ENCODE measurements around the gene ZNF697. TPM values are rescaled to one million over a fixed set of nuclear protein-coding genes. Genes with fewer than 3 reads are reported as not detected.

ZNF697 gene
- total and polyA plus RNA-seq, 9 of the 15 experiments (the other 6 are each of a cell fraction or from before 2014, with no cell fraction given) = 2.1 to 13.6 (median 8.3) TPM

- intact Hi-C loops (cut with micrococcal nuclease) = no loop called here
- ChIA-PET CTCF (ENCODE audit: low intra/inter-chr PET ratio) (no interaction called here), POLR2A (interaction anchor here (0.9 to 1.3 kb wide), 2 partner anchors 12 to 46 kb away, joined by 3 read pairs; no protein-coding TSS in a partner anchor)
- Histone ChIP-seq H2AFZ (ENCODE audit: low read depth, low read length) (no peak overlapping the region), H3K27ac (ENCODE audit: extremely low read depth, low read depth, low read length) (no peak overlapping the region), H3K36me3 (ENCODE audit: control insufficient read depth, insufficient read depth, low read length) (no peaks in the 10 kb centered on the region), H3K9ac (ENCODE audit: insufficient read depth in 1 of 2, low read depth in 2 of 2, low read length in 2 of 2) (no peak overlapping the region), H3K9me3 (replicated peaks; ENCODE audit: control insufficient read depth, insufficient read depth, low read depth, low read length) (no peaks in the 10 kb centered on the region), H3K4me1 (replicated peaks in 1 of 2; ENCODE audit: control insufficient read depth in 2 of 2, insufficient read depth in 2 of 2, low read length in 2 of 2) (peaks cover 0 to 7% of the 10 kb centered on the region in 2 experiments; a peak in 3 of 5 replicates), H3K4me2 (ENCODE audit: insufficient read depth, low read length) (no peak overlapping the region), H3K9me1 (ENCODE audit: control insufficient read depth, insufficient read depth, low read length) (no peaks in the 10 kb centered on the region), H3K27me3 (ENCODE audit: control insufficient read depth in 2 of 2, insufficient read depth in 2 of 2, low read length in 2 of 2) (no peaks in the 10 kb centered on the region; a peak in 2 of 5 replicates), H3K79me2 (ENCODE audit: control insufficient read depth, insufficient read depth, low read length) (no peaks in the 10 kb centered on the region), H4K20me1 (replicated peaks; ENCODE audit: control insufficient read depth, insufficient read depth, low read length) (no peaks in the 10 kb centered on the region), H3K4me3 (no peak overlapping the region)
- TF ChIP-seq FOSL1 (tag; conservative IDR thresholded peaks at IDR 0.05) (no peak), CHCHD3 (CRISPR knock-in tag; IDR thresholded peaks at IDR 0.05) (no peak)
- in situ Hi-C loops (cut with MboI) = loop anchor here (5.0 kb wide), 1 partner anchor 55 kb away; no protein-coding TSS in a partner anchor
- FAIRE-seq (no peak), DNase-seq (ENCODE audit: extremely low read depth in 1 of 4, low spot score in 3 of 4) (no peak), ATAC-seq (no peak)
- 35% methylated on average over 6 of the region's 6 CpGs for WGBS (ENCODE audit: insufficient coverage, low coverage, missing lambda C conversion rate)
- no TSS peak for BruUV-seq (replicated peaks)
These were observed 19.1 kb upstream of the ZNF697 start for GRCh38 chr1:119667173-119667572.

GRCh38 chr1:119664067-119664466, 16.0 kb upstream of the ZNF697 start:
- FAIRE-seq (no peak), ATAC-seq (no peak), DNase-seq (ENCODE audit: extremely low read depth in 1 of 4, low spot score in 3 of 4) (no peak)
- Histone ChIP-seq H3K4me2 (ENCODE audit: insufficient read depth, low read length) (no peak overlapping the region), H2AFZ (ENCODE audit: low read depth, low read length) (no peak overlapping the region), H4K20me1 (replicated peaks; ENCODE audit: control insufficient read depth, insufficient read depth, low read length) (no peaks in the 10 kb centered on the region), H3K27me3 (ENCODE audit: control insufficient read depth in 2 of 2, insufficient read depth in 2 of 2, low read length in 2 of 2) (peaks cover 4% of the 10 kb centered on the region in 2 experiments; a peak in 1 of 5 replicates), H3K4me1 (replicated peaks in 1 of 2; ENCODE audit: control insufficient read depth in 2 of 2, insufficient read depth in 2 of 2, low read length in 2 of 2) (peaks cover 0 to 13% of the 10 kb centered on the region in 2 experiments; a peak in 3 of 5 replicates), H3K79me2 (ENCODE audit: control insufficient read depth, insufficient read depth, low read length) (no peaks in the 10 kb centered on the region), H3K9me1 (ENCODE audit: control insufficient read depth, insufficient read depth, low read length) (no peaks in the 10 kb centered on the region), H3K9ac (ENCODE audit: insufficient read depth in 1 of 2, low read depth in 2 of 2, low read length in 2 of 2) (no peak overlapping the region), H3K36me3 (ENCODE audit: control insufficient read depth, insufficient read depth, low read length) (no peaks in the 10 kb centered on the region), H3K27ac (ENCODE audit: extremely low read depth, low read depth, low read length) (no peak overlapping the region), H3K9me3 (replicated peaks; ENCODE audit: control insufficient read depth, insufficient read depth, low read depth, low read length) (no peaks in the 10 kb centered on the region), H3K4me3 (no peak overlapping the region)
- intact Hi-C loops (cut with micrococcal nuclease) (no loop called here), in situ Hi-C loops (cut with MboI) (no loop called here)
- CTCF ChIA-PET (ENCODE audit: low intra/inter-chr PET ratio) = interaction anchor here (0.9 to 7.7 kb wide), 2 partner anchors 47 to 51 kb away, joined by 6 to 87 read pairs; no protein-coding TSS in a partner anchor
- 4% methylated on average over 5 of the region's 5 CpGs for WGBS (ENCODE audit: insufficient coverage, low coverage, missing lambda C conversion rate)
- TF ChIP-seq FOXA1 (IDR thresholded peaks at IDR 0.05; ENCODE audit: borderline replicate concordance) (no peak), JUNB (CRISPR knock-in tag; conservative IDR thresholded peaks at IDR 0.05) (no peak), E2F1 (CRISPR knock-in tag; IDR thresholded peaks at IDR 0.05) (no peak), NR2C1 (IDR thresholded peaks at IDR 0.05) (no peak), NR2C1 (tag; IDR thresholded peaks at IDR 0.05) (no peak), PBX2 (CRISPR knock-in tag; IDR thresholded peaks at IDR 0.05; ENCODE audit: low read depth) (no peak), PBX2 (tag; conservative IDR thresholded peaks at IDR 0.05; ENCODE audit: low read depth) (no peak), NCOA2 (IDR thresholded peaks at IDR 0.05; ENCODE audit: partially characterized antibody in 2 of 2) (no peak), ZBTB17 (CRISPR knock-in tag; IDR thresholded peaks at IDR 0.05) (no peak), CBX3 (IDR thresholded peaks at IDR 0.05; ENCODE audit: borderline replicate concordance in 1 of 2, low read length in 2 of 2) (no peak), PHB (CRISPR knock-in tag; IDR thresholded peaks at IDR 0.05) (no peak)
- POLR2A ChIA-PET = no interaction called here
- no TSS peak for BruUV-seq (replicated peaks)
